ENCODE results near the gene GPC3.

Gene GPC3

GRCh38 chrX:133587071-133587470, 398.3 kb downstream of the GPC3 start (continued):
- TF ChIP-seq, protein P1, sequence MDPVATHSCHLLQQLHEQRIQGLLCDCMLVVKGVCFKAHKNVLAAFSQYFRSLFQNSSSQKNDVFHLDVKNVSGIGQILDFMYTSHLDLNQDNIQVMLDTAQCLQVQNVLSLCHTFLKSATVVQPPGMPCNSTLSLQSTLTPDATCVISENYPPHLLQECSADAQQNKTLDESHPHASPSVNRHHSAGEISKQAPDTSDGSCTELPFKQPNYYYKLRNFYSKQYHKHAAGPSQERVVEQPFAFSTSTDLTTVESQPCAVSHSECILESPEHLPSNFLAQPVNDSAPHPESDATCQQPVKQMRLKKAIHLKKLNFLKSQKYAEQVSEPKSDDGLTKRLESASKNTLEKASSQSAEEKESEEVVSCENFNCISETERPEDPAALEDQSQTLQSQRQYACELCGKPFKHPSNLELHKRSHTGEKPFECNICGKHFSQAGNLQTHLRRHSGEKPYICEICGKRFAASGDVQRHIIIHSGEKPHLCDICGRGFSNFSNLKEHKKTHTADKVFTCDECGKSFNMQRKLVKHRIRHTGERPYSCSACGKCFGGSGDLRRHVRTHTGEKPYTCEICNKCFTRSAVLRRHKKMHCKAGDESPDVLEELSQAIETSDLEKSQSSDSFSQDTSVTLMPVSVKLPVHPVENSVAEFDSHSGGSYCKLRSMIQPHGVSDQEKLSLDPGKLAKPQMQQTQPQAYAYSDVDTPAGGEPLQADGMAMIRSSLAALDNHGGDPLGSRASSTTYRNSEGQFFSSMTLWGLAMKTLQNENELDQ (tag by site-specific recombination; IDR thresholded peaks at IDR 0.05; ENCODE audit: low read depth): no peak

DNA sequence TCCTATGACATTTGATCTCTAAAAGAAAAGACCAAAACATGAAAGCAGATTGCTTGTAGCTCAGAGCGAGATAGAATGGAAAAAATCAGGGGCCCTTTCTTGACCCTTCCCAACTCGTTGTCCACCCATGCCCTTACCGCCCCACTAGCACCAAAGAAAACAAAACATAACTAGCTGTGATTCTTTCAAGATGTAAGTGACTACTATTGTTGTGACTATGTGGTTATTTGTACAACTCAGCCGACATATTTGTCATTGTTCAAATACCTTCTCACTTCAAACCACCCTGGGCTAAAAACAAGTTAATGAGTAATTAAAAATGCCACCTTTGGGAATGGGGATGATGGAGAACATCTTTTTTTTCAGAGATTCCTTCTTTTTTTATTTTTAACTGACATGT, 399.0 kb downstream of the GPC3 start:
- CTCF ChIA-PET: interaction anchor here (0.7 kb wide), 1 partner anchor 726 kb away, joined by 4 read pairs; no protein-coding TSS in a partner anchor
- no peaks in the 10 kb centered on the region for H3K9me3 ChIP-seq (ENCODE audit: control insufficient read depth, insufficient read depth, low read depth, low read length)
- H3K4me1 ChIP-seq (ENCODE audit: control insufficient read depth, insufficient read depth, low read length): no peaks in the 10 kb centered on the region
- no peaks in the 10 kb centered on the region for H3K36me3 ChIP-seq (ENCODE audit: control insufficient read depth in 2 of 2, insufficient read depth in 1 of 2, low read length in 2 of 2)
- TF ChIP-seq ZNF596 (tag by site-specific recombination; IDR thresholded peaks at IDR 0.05) (no peak), ZNF629 (tag by site-specific recombination; IDR thresholded peaks at IDR 0.05) (no peak), KLF10 (tag by site-specific recombination; IDR thresholded peaks at IDR 0.05) (no peak), ZNF324 (tag by site-specific recombination; IDR thresholded peaks at IDR 0.05) (no peak), ZNF223 (tag by site-specific recombination; IDR thresholded peaks at IDR 0.05) (no peak), ZNF354C (tag by site-specific recombination; IDR thresholded peaks at IDR 0.05; ENCODE audit: borderline replicate concordance, low read depth) (no peak), ZNF843 (tag by site-specific recombination; IDR thresholded peaks at IDR 0.05) (no peak), ZNF280D (tag by site-specific recombination; IDR thresholded peaks at IDR 0.05) (no peak), ZSCAN16 (tag by site-specific recombination; IDR thresholded peaks at IDR 0.05) (no peak), ZNF132 (tag by site-specific recombination; IDR thresholded peaks at IDR 0.05; ENCODE audit: borderline replicate concordance) (no peak)
- TF ChIP-seq, protein P2, sequence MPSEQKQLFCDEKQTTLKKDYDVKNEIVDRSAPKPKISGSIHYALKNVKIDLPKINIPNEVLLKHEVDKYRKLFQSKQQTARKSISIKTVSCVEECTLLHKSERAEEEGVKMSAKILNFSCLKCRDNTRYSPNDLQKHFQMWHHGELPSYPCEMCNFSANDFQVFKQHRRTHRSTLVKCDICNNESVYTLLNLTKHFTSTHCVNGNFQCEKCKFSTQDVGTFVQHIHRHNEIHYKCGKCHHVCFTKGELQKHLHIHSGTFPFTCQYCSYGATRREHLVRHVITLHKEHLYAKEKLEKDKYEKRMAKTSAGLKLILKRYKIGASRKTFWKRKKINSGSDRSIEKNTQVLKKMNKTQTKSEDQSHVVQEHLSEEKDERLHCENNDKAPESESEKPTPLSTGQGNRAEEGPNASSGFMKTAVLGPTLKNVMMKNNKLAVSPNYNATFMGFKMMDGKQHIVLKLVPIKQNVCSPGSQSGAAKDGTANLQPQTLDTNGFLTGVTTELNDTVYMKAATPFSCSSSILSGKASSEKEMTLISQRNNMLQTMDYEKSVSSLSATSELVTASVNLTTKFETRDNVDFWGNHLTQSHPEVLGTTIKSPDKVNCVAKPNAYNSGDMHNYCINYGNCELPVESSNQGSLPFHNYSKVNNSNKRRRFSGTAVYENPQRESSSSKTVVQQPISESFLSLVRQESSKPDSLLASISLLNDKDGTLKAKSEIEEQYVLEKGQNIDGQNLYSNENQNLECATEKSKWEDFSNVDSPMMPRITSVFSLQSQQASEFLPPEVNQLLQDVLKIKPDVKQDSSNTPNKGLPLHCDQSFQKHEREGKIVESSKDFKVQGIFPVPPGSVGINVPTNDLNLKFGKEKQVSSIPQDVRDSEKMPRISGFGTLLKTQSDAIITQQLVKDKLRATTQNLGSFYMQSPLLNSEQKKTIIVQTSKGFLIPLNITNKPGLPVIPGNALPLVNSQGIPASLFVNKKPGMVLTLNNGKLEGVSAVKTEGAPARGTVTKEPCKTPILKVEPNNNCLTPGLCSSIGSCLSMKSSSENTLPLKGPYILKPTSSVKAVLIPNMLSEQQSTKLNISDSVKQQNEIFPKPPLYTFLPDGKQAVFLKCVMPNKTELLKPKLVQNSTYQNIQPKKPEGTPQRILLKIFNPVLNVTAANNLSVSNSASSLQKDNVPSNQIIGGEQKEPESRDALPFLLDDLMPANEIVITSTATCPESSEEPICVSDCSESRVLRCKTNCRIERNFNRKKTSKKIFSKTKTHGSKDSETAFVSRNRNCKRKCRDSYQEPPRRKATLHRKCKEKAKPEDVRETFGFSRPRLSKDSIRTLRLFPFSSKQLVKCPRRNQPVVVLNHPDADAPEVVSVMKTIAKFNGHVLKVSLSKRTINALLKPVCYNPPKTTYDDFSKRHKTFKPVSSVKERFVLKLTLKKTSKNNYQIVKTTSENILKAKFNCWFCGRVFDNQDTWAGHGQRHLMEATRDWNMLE (tag by site-specific recombination; conservative IDR thresholded peaks at IDR 0.05; ENCODE audit: low read depth): no peak
- H3K27ac ChIP-seq (ENCODE audit: extremely low read depth, low read depth, low read length): no peak overlapping the region
- H3K4me3 ChIP-seq (ENCODE audit: low read depth, low read length): no peak overlapping the region
- POLR2A ChIA-PET: no interaction called here

- ChIA-PET CTCF (interaction anchor here (0.7 kb wide), 1 partner anchor 115 kb away, joined by 3 read pairs; no protein-coding TSS in a partner anchor), POLR2A (no interaction called here)
- TF ChIP-seq ZNF394 (tag by site-specific recombination; IDR thresholded peaks at IDR 0.05; ENCODE audit: borderline replicate concordance) (no peak), ZNF777 (tag by site-specific recombination; IDR thresholded peaks at IDR 0.05; ENCODE audit: borderline replicate concordance) (no peak), ZNF112 (tag by site-specific recombination; IDR thresholded peaks at IDR 0.05) (no peak), ZNF660 (tag by site-specific recombination; IDR thresholded peaks at IDR 0.05) (no peak), ZNF664 (tag by site-specific recombination; IDR thresholded peaks at IDR 0.05) (no peak), ZNF175 (tag by site-specific recombination; IDR thresholded peaks at IDR 0.05) (no peak)
- no peak overlapping the region for H3K27ac ChIP-seq (ENCODE audit: extremely low read depth, low read depth, low read length)
- H3K4me3 ChIP-seq (ENCODE audit: low read depth, low read length): no peak overlapping the region
- no peaks in the 10 kb centered on the region for H3K9me3 ChIP-seq (ENCODE audit: control insufficient read depth, insufficient read depth, low read depth, low read length)
- no peaks in the 10 kb centered on the region for H3K36me3 ChIP-seq (ENCODE audit: control insufficient read depth in 2 of 2, insufficient read depth in 1 of 2, low read length in 2 of 2)
- H3K4me1 ChIP-seq (ENCODE audit: control insufficient read depth, insufficient read depth, low read length): no peaks in the 10 kb centered on the region
Observed at GRCh38 chrX:133583825-133584224, 401.6 kb downstream of the GPC3 start.

Data from HEK293 (cell line).